Measurements from ENCODE around the gene NR1D2.

- TF ChIP-seq CTCF (CRISPR knock-in tag; IDR thresholded peaks at IDR 0.05) = peak; percentile 51
- 0 out of 2 replicates have a peak, but pooled peaks have one; percentile 8 for TF ChIP-seq RFX5 (IDR thresholded peaks at IDR 0.05; ENCODE audit: low read depth, low read length)
- peak; percentile 99 for TF ChIP-seq POLR2AphosphoS5 (IDR thresholded peaks at IDR 0.05; ENCODE audit: low read depth, low read length)
- TF ChIP-seq ZNF792 (CRISPR knock-in tag; IDR thresholded peaks at IDR 0.05) = peak; percentile 82; the same call in 1 of the 2 replicates
- peak; percentile 87 for TF ChIP-seq NR2C2 (CRISPR knock-in tag; IDR thresholded peaks at IDR 0.05; ENCODE audit: borderline replicate concordance)
- no peak for TF ChIP-seq ARID3A (IDR thresholded peaks at IDR 0.05; ENCODE audit: low read depth, low read length)
- no peak for TF ChIP-seq TRIM24 (CRISPR knock-in tag; IDR thresholded peaks at IDR 0.05)
- TF ChIP-seq HCFC1 (IDR thresholded peaks at IDR 0.05; ENCODE audit: low read depth, low read length) = peak; percentile 94
Observed at GRCh38 chr3:23916886-23917678, 28.0 kb upstream of the NR1D2 start, which contains the start of the genes NKIRAS1 and RPL15.

Measured in HepG2 (cell line).